GM23338 (cell line): Measurements from ENCODE around the gene CD63. TPM values are rescaled to one million over a fixed set of nuclear protein-coding genes. Genes with fewer than 3 reads are reported as not detected.

Experiments
- ATAC-seq: fragments of 200-7000 bp; cut with Tn5 transposase; 3 replicates; pipeline ENCODE4 v1.9.1; 2020
- DNase-seq: peaks from one replicate; pipeline ENCODE4 v3.0.0-alpha.2; 2015; ENCODE audit warnings: low spot score
- H2AFZ ChIP-seq: fragments of 200-600 bp; sonication (generic); 2 replicates; pipeline ENCODE4 v1.8.0; 2016; ENCODE audit warnings: antibody characterized with exemption, mild to moderate bottlenecking, moderate library complexity
- H3F3A ChIP-seq: fragments of 200-600 bp; sonication (generic); replicated peaks from 2 replicates; pipeline ENCODE4 v1.8.0; 2017; ENCODE audit warnings: antibody characterized with exemption, mixed run types, low read depth
- H3K27ac ChIP-seq: fragments of 200-600 bp; sonication (generic); 2 replicates; pipeline ENCODE4 v1.6.1; 2016; ENCODE audit warnings: low read depth
- H3K27me3 ChIP-seq: fragments of 200-600 bp; sonication (generic); 2 replicates; pipeline ENCODE4 v1.8.0; 2016; ENCODE audit warnings: mild to moderate bottlenecking, mixed run types, moderate library complexity; ENCODE audit not compliant: insufficient read depth
- H3K36me3 ChIP-seq: fragments of 200-600 bp; sonication (generic); 2 replicates; pipeline ENCODE4 v1.8.0; 2016; ENCODE audit warnings: mild to moderate bottlenecking; ENCODE audit not compliant: insufficient read depth
- H3K4me1 ChIP-seq: fragments of 200-600 bp; sonication (generic); 2 replicates; pipeline ENCODE4 v1.8.0; 2016; ENCODE audit warnings: mild to moderate bottlenecking, moderate library complexity; ENCODE audit not compliant: insufficient read depth
- H3K4me2 ChIP-seq: fragments of 200-600 bp; sonication (generic); 2 replicates; pipeline ENCODE4 v1.7.1; 2017; ENCODE audit warnings: mixed run types
- H3K4me3 ChIP-seq: fragments of 200-600 bp; sonication (generic); 2 replicates; pipeline ENCODE4 v1.6.1; 2016; ENCODE audit warnings: mixed run types
- H3K79me2 ChIP-seq: fragments of 200-600 bp; sonication (generic); replicated peaks from 2 replicates; pipeline ENCODE4 v1.8.0; 2017; ENCODE audit warnings: mild to moderate bottlenecking; ENCODE audit not compliant: insufficient read depth
- H3K9me2 ChIP-seq: fragments of 200-600 bp; sonication (generic); 2 replicates; pipeline ENCODE4 v1.8.0; 2017; ENCODE audit not compliant: insufficient read depth
- H4K20me1 ChIP-seq: fragments of 200-600 bp; sonication (generic); replicated peaks from 2 replicates; pipeline ENCODE4 v1.8.0; 2017; ENCODE audit warnings: mild to moderate bottlenecking; ENCODE audit not compliant: insufficient read depth
- H3K27ac Mint-ChIP-seq: 2 replicates; pipeline ENCODE4 v1.8.0; 2020; ENCODE audit warnings: inconsistent platforms, mild to moderate bottlenecking, moderate library complexity, mixed read lengths
- H3K27me3 Mint-ChIP-seq: 3 replicates; pipeline ENCODE4 v1.8.0; 2022; ENCODE audit warnings: low read depth, mild to moderate bottlenecking, moderate library complexity, mixed read lengths, inconsistent platforms; ENCODE audit not compliant: insufficient read depth, poor library complexity
- H3K36me3 Mint-ChIP-seq: 3 replicates; pipeline ENCODE4 v1.8.0; 2021; ENCODE audit warnings: low read depth, mild to moderate bottlenecking, inconsistent platforms, moderate library complexity, mixed read lengths
- H3K4me1 Mint-ChIP-seq: 3 replicates; pipeline ENCODE4 v1.8.0; 2020; ENCODE audit warnings: mild to moderate bottlenecking, inconsistent platforms, mixed read lengths
- H3K4me3 Mint-ChIP-seq: 3 replicates; pipeline ENCODE4 v1.8.0; 2021; ENCODE audit warnings: moderate library complexity, mild to moderate bottlenecking, inconsistent platforms, mixed read lengths
- H3K9me3 Mint-ChIP-seq: 3 replicates; pipeline ENCODE4 v1.8.0; 2020; ENCODE audit warnings: moderate library complexity, mild to moderate bottlenecking, inconsistent platforms, mixed read lengths
- JUNB ChIP-seq: IDR thresholded peaks from one replicate; pipeline ENCODE4 v1.6.1; 2016; ENCODE audit warnings: antibody characterized with exemption; ENCODE audit not compliant: unreplicated experiment
- polyA plus RNA-seq: library from polyadenylated mRNA; unstranded; fragments of >200 nt; fragmentation: Nextera tagmentation; extraction: Ambion mirVana; gene quantifications from 2 replicates; pipeline ENCODE4 v1.2.1, GENCODE V29; 2016
- total RNA-seq: library from RNA; depleted of rRNA; stranded (reverse); fragments of >200 nt; shearing (Covaris generic); gene quantifications from 2 replicates; pipeline ENCODE4 v1.2.3, GENCODE V29; 2014
- TF ChIP-seq, protein P1 (sequence below): IDR thresholded peaks from 2 replicates; pipeline ENCODE4 v1.6.1; 2016; ENCODE audit warnings: antibody characterized with exemption
- TF ChIP-seq, protein P2 (sequence below): fragments of 250-450 bp; sonication (Bioruptor Pico); IDR thresholded peaks from 2 replicates; pipeline ENCODE4 v1.5.0; 2020; ENCODE audit warnings: mild to moderate bottlenecking, moderate library complexity
- TF ChIP-seq, protein P3 (sequence below), 2 experiments: fragments of 200-600 bp in 1 of 2; sonication (generic) in 1 of 2; conservative IDR thresholded peaks; 2 replicates each; pipeline versions ENCODE4 v1.5.1 to v1.6.1; 2016 to 2017; ENCODE audit warnings: antibody characterized with exemption in 2 of 2, low read depth in 2 of 2, mild to moderate bottlenecking in 2 of 2, moderate library complexity in 1 of 2

Gene CD63
- total and polyA plus RNA-seq, 2 experiments from 2014 or later = 294 to 685 TPM

DNA sequence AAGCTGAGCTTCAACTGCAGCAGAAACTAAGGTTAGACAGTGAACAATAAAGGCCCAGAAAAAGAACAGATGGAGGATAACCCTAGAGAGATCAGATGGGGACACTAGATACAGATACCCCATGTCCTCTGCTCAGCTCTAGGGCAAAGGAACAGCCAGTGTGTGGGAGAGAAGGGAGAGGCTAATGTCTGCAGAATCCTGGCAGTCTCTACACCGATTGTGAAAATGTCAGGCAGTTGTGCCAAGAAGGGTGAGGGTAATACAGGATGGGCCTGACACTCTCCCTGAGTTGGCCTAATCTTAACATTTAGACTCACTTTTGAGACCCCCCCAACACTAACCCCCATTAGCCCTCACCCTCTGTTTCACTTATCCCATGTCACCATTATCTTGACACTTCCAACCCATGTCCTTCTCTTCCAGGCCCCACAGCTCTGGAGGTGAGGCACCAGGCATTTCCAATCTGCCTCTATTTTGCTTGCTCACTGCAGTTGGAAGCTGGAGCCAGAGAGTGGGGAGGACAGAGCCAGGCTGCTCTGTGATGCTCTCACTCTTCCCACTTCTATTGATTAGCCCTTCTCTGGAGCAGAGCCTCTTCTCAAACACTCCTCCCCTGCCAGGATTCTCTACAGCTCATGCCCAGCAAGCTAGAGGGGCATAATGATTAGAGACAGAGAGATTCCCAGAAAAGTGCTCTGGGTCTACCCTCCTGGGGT, 16.0 kb downstream of the CD63 start:
- Mint-ChIP-seq H3K9me3 (peaks cover 6% of the 10 kb centered on the region; the same call in 2 of the 3 replicates), H3K4me1 (peaks cover 32% of the 10 kb centered on the region), H3K27ac (no peak overlapping the region), H3K4me3 (no peak overlapping the region; the same call in 2 of the 3 replicates), H3K27me3 (peaks cover 24% of the 10 kb centered on the region), H3K36me3 (peaks cover 4% of the 10 kb centered on the region; the same call in 2 of the 3 replicates)
- Histone ChIP-seq H3K9me2 (no peaks in the 10 kb centered on the region), H3K79me2 (peaks cover 10% of the 10 kb centered on the region; the same call in 1 of the 2 replicates), H3K4me1 (peaks cover 29% of the 10 kb centered on the region), H3K4me2 (no peak overlapping the region), H3K36me3 (no peaks in the 10 kb centered on the region), H3K4me3 (no peak overlapping the region), H3F3A (peaks cover 14% of the 10 kb centered on the region; the same call in 1 of the 2 replicates), H3K27ac (no peak overlapping the region), H4K20me1 (no peaks in the 10 kb centered on the region), H3K27me3 (peaks cover 8% of the 10 kb centered on the region; the same call in 1 of the 2 replicates), H2AFZ (no peak overlapping the region)
- TF ChIP-seq, protein P1, sequence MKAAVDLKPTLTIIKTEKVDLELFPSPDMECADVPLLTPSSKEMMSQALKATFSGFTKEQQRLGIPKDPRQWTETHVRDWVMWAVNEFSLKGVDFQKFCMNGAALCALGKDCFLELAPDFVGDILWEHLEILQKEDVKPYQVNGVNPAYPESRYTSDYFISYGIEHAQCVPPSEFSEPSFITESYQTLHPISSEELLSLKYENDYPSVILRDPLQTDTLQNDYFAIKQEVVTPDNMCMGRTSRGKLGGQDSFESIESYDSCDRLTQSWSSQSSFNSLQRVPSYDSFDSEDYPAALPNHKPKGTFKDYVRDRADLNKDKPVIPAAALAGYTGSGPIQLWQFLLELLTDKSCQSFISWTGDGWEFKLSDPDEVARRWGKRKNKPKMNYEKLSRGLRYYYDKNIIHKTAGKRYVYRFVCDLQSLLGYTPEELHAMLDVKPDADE = no peak
- TF ChIP-seq, protein P2, sequence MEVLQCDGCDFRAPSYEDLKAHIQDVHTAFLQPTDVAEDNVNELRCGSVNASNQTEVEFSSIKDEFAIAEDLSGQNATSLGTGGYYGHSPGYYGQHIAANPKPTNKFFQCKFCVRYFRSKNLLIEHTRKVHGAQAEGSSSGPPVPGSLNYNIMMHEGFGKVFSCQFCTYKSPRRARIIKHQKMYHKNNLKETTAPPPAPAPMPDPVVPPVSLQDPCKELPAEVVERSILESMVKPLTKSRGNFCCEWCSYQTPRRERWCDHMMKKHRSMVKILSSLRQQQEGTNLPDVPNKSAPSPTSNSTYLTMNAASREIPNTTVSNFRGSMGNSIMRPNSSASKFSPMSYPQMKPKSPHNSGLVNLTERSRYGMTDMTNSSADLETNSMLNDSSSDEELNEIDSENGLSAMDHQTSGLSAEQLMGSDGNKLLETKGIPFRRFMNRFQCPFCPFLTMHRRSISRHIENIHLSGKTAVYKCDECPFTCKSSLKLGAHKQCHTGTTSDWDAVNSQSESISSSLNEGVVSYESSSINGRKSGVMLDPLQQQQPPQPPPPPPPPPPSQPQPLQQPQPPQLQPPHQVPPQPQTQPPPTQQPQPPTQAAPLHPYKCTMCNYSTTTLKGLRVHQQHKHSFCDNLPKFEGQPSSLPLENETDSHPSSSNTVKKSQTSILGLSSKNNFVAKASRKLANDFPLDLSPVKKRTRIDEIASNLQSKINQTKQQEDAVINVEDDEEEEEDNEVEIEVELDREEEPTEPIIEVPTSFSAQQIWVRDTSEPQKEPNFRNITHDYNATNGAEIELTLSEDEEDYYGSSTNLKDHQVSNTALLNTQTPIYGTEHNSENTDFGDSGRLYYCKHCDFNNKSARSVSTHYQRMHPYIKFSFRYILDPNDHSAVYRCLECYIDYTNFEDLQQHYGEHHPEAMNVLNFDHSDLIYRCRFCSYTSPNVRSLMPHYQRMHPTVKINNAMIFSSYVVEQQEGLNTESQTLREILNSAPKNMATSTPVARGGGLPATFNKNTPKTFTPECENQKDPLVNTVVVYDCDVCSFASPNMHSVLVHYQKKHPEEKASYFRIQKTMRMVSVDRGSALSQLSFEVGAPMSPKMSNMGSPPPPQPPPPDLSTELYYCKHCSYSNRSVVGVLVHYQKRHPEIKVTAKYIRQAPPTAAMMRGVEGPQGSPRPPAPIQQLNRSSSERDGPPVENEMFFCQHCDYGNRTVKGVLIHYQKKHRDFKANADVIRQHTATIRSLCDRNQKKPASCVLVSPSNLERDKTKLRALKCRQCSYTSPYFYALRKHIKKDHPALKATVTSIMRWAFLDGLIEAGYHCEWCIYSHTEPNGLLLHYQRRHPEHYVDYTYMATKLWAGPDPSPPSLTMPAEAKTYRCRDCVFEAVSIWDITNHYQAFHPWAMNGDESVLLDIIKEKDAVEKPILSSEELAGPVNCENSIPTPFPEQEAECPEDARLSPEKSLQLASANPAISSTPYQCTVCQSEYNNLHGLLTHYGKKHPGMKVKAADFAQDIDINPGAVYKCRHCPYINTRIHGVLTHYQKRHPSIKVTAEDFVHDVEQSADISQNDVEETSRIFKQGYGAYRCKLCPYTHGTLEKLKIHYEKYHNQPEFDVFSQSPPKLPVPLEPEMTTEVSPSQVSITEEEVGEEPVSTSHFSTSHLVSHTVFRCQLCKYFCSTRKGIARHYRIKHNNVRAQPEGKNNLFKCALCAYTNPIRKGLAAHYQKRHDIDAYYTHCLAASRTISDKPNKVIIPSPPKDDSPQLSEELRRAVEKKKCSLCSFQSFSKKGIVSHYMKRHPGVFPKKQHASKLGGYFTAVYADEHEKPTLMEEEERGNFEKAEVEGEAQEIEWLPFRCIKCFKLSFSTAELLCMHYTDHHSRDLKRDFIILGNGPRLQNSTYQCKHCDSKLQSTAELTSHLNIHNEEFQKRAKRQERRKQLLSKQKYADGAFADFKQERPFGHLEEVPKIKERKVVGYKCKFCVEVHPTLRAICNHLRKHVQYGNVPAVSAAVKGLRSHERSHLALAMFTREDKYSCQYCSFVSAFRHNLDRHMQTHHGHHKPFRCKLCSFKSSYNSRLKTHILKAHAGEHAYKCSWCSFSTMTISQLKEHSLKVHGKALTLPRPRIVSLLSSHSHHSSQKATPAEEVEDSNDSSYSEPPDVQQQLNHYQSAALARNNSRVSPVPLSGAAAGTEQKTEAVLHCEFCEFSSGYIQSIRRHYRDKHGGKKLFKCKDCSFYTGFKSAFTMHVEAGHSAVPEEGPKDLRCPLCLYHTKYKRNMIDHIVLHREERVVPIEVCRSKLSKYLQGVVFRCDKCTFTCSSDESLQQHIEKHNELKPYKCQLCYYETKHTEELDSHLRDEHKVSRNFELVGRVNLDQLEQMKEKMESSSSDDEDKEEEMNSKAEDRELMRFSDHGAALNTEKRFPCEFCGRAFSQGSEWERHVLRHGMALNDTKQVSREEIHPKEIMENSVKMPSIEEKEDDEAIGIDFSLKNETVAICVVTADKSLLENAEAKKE (CRISPR knock-in tag) = no peak
- no peak for TF ChIP-seq JUNB
- TF ChIP-seq, protein P3, sequence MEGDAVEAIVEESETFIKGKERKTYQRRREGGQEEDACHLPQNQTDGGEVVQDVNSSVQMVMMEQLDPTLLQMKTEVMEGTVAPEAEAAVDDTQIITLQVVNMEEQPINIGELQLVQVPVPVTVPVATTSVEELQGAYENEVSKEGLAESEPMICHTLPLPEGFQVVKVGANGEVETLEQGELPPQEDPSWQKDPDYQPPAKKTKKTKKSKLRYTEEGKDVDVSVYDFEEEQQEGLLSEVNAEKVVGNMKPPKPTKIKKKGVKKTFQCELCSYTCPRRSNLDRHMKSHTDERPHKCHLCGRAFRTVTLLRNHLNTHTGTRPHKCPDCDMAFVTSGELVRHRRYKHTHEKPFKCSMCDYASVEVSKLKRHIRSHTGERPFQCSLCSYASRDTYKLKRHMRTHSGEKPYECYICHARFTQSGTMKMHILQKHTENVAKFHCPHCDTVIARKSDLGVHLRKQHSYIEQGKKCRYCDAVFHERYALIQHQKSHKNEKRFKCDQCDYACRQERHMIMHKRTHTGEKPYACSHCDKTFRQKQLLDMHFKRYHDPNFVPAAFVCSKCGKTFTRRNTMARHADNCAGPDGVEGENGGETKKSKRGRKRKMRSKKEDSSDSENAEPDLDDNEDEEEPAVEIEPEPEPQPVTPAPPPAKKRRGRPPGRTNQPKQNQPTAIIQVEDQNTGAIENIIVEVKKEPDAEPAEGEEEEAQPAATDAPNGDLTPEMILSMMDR (conservative IDR thresholded peaks at IDR 0.05; ENCODE audit: low read depth in 2 of 2) = no peak
- no peak for DNase-seq
- no peak for ATAC-seq
